ENCODE measurements around the gene CAMKMT. TPM values are rescaled to one million over a fixed set of nuclear protein-coding genes. Genes with fewer than 3 reads are reported as not detected.

Gene CAMKMT
- total RNA-seq, 6 experiments from 2014 or later: 5.1 to 8.6 (median 7.0) TPM

- Mint-ChIP-seq H3K36me3 (ENCODE audit: low read depth) (peaks cover under 1% of the 10 kb centered on the region; the same call in 1 of the 2 replicates), H3K27me3 (ENCODE audit: insufficient read depth) (no peaks in the 10 kb centered on the region), H3K4me3 (no peak overlapping the region), H3K4me1 (ENCODE audit: low read depth) (no peaks in the 10 kb centered on the region), H3K9me3 (no peaks in the 10 kb centered on the region), H3K27ac (no peak overlapping the region)
- no peak for TF ChIP-seq CTCF (IDR thresholded peaks at IDR 0.05)
- no peak for DNase-seq
These were observed 89.1 kb downstream of the CAMKMT start for GRCh38 chr2:44450806-44451205.

GRCh38 chr2:44452069-44452583 is 90.4 kb downstream of the CAMKMT start:
- no peaks in the 10 kb centered on the region for H3K9me3 Mint-ChIP-seq
- no peak overlapping the region for H3K27ac Mint-ChIP-seq

GRCh38 chr2:44453259-44453658 is 91.5 kb downstream of the CAMKMT start:
- Mint-ChIP-seq H3K4me3 (no peak overlapping the region), H3K4me1 (ENCODE audit: low read depth) (no peaks in the 10 kb centered on the region), H3K36me3 (ENCODE audit: low read depth) (no peaks in the 10 kb centered on the region), H3K27ac (no peak overlapping the region), H3K27me3 (ENCODE audit: insufficient read depth) (no peaks in the 10 kb centered on the region), H3K9me3 (no peaks in the 10 kb centered on the region)
- DNase-seq: no peak
- TF ChIP-seq CTCF (IDR thresholded peaks at IDR 0.05): no peak

More at GRCh38 chr2:44452069-44452583, 90.4 kb downstream of the CAMKMT start:
- H3K4me3 Mint-ChIP-seq: no peak overlapping the region
- H3K4me1 Mint-ChIP-seq (ENCODE audit: low read depth): no peaks in the 10 kb centered on the region
- DNase-seq: no peak
- H3K27me3 Mint-ChIP-seq (ENCODE audit: insufficient read depth): no peaks in the 10 kb centered on the region
- no peak for TF ChIP-seq CTCF (IDR thresholded peaks at IDR 0.05)
- no peaks in the 10 kb centered on the region for H3K36me3 Mint-ChIP-seq (ENCODE audit: low read depth)

GRCh38 chr2:44455877-44456276 is 94.1 kb downstream of the CAMKMT start:
- no peak overlapping the region for H3K4me3 Mint-ChIP-seq
- no peak for DNase-seq
- H3K27me3 Mint-ChIP-seq (ENCODE audit: insufficient read depth): no peaks in the 10 kb centered on the region
- H3K9me3 Mint-ChIP-seq: no peaks in the 10 kb centered on the region
- TF ChIP-seq CTCF (IDR thresholded peaks at IDR 0.05): no peak
- no peaks in the 10 kb centered on the region for H3K36me3 Mint-ChIP-seq (ENCODE audit: low read depth)
- no peaks in the 10 kb centered on the region for H3K4me1 Mint-ChIP-seq (ENCODE audit: low read depth)
- H3K27ac Mint-ChIP-seq: no peak overlapping the region

- Mint-ChIP-seq H3K4me3 (no peak overlapping the region), H3K4me1 (ENCODE audit: low read depth) (no peaks in the 10 kb centered on the region), H3K9me3 (no peaks in the 10 kb centered on the region), H3K36me3 (ENCODE audit: low read depth) (no peaks in the 10 kb centered on the region), H3K27me3 (ENCODE audit: insufficient read depth) (no peaks in the 10 kb centered on the region), H3K27ac (no peak overlapping the region)
- TF ChIP-seq CTCF (IDR thresholded peaks at IDR 0.05): no peak
- no peak for DNase-seq
These were observed 95.2 kb downstream of the CAMKMT start for GRCh38 chr2:44456946-44457345.

- no peak for DNase-seq
- H3K4me3 Mint-ChIP-seq: no peak overlapping the region
- H3K27me3 Mint-ChIP-seq (ENCODE audit: insufficient read depth): peaks cover 3% of the 10 kb centered on the region; the same call in 1 of the 2 replicates
- H3K36me3 Mint-ChIP-seq (ENCODE audit: low read depth): peaks cover 14% of the 10 kb centered on the region
- no peak overlapping the region for H3K27ac Mint-ChIP-seq
- H3K9me3 Mint-ChIP-seq: peaks cover 17% of the 10 kb centered on the region
- TF ChIP-seq CTCF (IDR thresholded peaks at IDR 0.05): no peak
- H3K4me1 Mint-ChIP-seq (ENCODE audit: low read depth): no peaks in the 10 kb centered on the region
These were observed 98.0 kb downstream of the CAMKMT start for GRCh38 chr2:44459739-44460138.
